GM23338 (cell line): ENCODE data around the gene COA1. TPM values are rescaled to one million over a fixed set of nuclear protein-coding genes. Genes with fewer than 3 reads are reported as not detected.

Source experiments
- ATAC-seq: fragments of 200-7000 bp; cut with Tn5 transposase; 3 replicates; pipeline ENCODE4 v1.9.1; 2020
- DNase-seq: peaks from one replicate; pipeline ENCODE4 v3.0.0-alpha.2; 2015; ENCODE audit warnings: low spot score
- H2AFZ ChIP-seq: fragments of 200-600 bp; sonication (generic); 2 replicates; pipeline ENCODE4 v1.8.0; 2016; ENCODE audit warnings: antibody characterized with exemption, mild to moderate bottlenecking, moderate library complexity
- H3F3A ChIP-seq: fragments of 200-600 bp; sonication (generic); replicated peaks from 2 replicates; pipeline ENCODE4 v1.8.0; 2017; ENCODE audit warnings: antibody characterized with exemption, mixed run types, low read depth
- H3K27ac ChIP-seq: fragments of 200-600 bp; sonication (generic); 2 replicates; pipeline ENCODE4 v1.6.1; 2016; ENCODE audit warnings: low read depth
- H3K27me3 ChIP-seq: fragments of 200-600 bp; sonication (generic); 2 replicates; pipeline ENCODE4 v1.8.0; 2016; ENCODE audit warnings: mild to moderate bottlenecking, mixed run types, moderate library complexity; ENCODE audit not compliant: insufficient read depth
- H3K36me3 ChIP-seq: fragments of 200-600 bp; sonication (generic); 2 replicates; pipeline ENCODE4 v1.8.0; 2016; ENCODE audit warnings: mild to moderate bottlenecking; ENCODE audit not compliant: insufficient read depth
- H3K4me1 ChIP-seq: fragments of 200-600 bp; sonication (generic); 2 replicates; pipeline ENCODE4 v1.8.0; 2016; ENCODE audit warnings: mild to moderate bottlenecking, moderate library complexity; ENCODE audit not compliant: insufficient read depth
- H3K4me2 ChIP-seq: fragments of 200-600 bp; sonication (generic); 2 replicates; pipeline ENCODE4 v1.7.1; 2017; ENCODE audit warnings: mixed run types
- H3K4me3 ChIP-seq: fragments of 200-600 bp; sonication (generic); 2 replicates; pipeline ENCODE4 v1.6.1; 2016; ENCODE audit warnings: mixed run types
- H3K79me2 ChIP-seq: fragments of 200-600 bp; sonication (generic); replicated peaks from 2 replicates; pipeline ENCODE4 v1.8.0; 2017; ENCODE audit warnings: mild to moderate bottlenecking; ENCODE audit not compliant: insufficient read depth
- H3K9me2 ChIP-seq: fragments of 200-600 bp; sonication (generic); 2 replicates; pipeline ENCODE4 v1.8.0; 2017; ENCODE audit not compliant: insufficient read depth
- H4K20me1 ChIP-seq: fragments of 200-600 bp; sonication (generic); replicated peaks from 2 replicates; pipeline ENCODE4 v1.8.0; 2017; ENCODE audit warnings: mild to moderate bottlenecking; ENCODE audit not compliant: insufficient read depth
- H3K27ac Mint-ChIP-seq: 2 replicates; pipeline ENCODE4 v1.8.0; 2020; ENCODE audit warnings: inconsistent platforms, mild to moderate bottlenecking, moderate library complexity, mixed read lengths
- H3K27me3 Mint-ChIP-seq: 3 replicates; pipeline ENCODE4 v1.8.0; 2022; ENCODE audit warnings: low read depth, mild to moderate bottlenecking, moderate library complexity, mixed read lengths, inconsistent platforms; ENCODE audit not compliant: insufficient read depth, poor library complexity
- H3K36me3 Mint-ChIP-seq: 3 replicates; pipeline ENCODE4 v1.8.0; 2021; ENCODE audit warnings: low read depth, mild to moderate bottlenecking, inconsistent platforms, moderate library complexity, mixed read lengths
- H3K4me1 Mint-ChIP-seq: 3 replicates; pipeline ENCODE4 v1.8.0; 2020; ENCODE audit warnings: mild to moderate bottlenecking, inconsistent platforms, mixed read lengths
- H3K4me3 Mint-ChIP-seq: 3 replicates; pipeline ENCODE4 v1.8.0; 2021; ENCODE audit warnings: moderate library complexity, mild to moderate bottlenecking, inconsistent platforms, mixed read lengths
- H3K9me3 Mint-ChIP-seq: 3 replicates; pipeline ENCODE4 v1.8.0; 2020; ENCODE audit warnings: moderate library complexity, mild to moderate bottlenecking, inconsistent platforms, mixed read lengths
- CREB1 ChIP-seq: fragments of 250-450 bp; sonication (Bioruptor Pico); IDR thresholded peaks from 2 replicates; pipeline ENCODE4 v1.5.0; 2020; ENCODE audit warnings: low read depth, mild to moderate bottlenecking, moderate library complexity
- ETS1 ChIP-seq: IDR thresholded peaks from 2 replicates; pipeline ENCODE4 v1.6.1; 2016; ENCODE audit warnings: antibody characterized with exemption
- EZH2 ChIP-seq: fragments of 200-600 bp; sonication (generic); IDR thresholded peaks from one replicate; pipeline ENCODE4 v1.8.0; 2017; ENCODE audit warnings: antibody characterized with exemption, mild to moderate bottlenecking, low read depth; ENCODE audit not compliant: unreplicated experiment
- EZH2phosphoT487 ChIP-seq: fragments of 200-600 bp; sonication (generic); IDR thresholded peaks from one replicate; pipeline ENCODE4 v1.8.1; 2018; ENCODE audit warnings: antibody characterized with exemption; ENCODE audit not compliant: unreplicated experiment
- JUNB ChIP-seq: IDR thresholded peaks from one replicate; pipeline ENCODE4 v1.6.1; 2016; ENCODE audit warnings: antibody characterized with exemption; ENCODE audit not compliant: unreplicated experiment
- NANOG ChIP-seq: IDR thresholded peaks from 2 replicates; pipeline ENCODE4 v1.6.1; 2016; ENCODE audit warnings: antibody characterized with exemption, borderline replicate concordance
- POLR2AphosphoS5 ChIP-seq: IDR thresholded peaks from 2 replicates; pipeline ENCODE4 v1.6.1; 2016; ENCODE audit warnings: antibody characterized with exemption, low read depth
- REST ChIP-seq: IDR thresholded peaks from one replicate; pipeline ENCODE4 v1.6.1; 2018; ENCODE audit warnings: antibody characterized with exemption; ENCODE audit not compliant: unreplicated experiment
- STAT1 ChIP-seq: IDR thresholded peaks from one replicate; pipeline ENCODE4 v1.6.1; 2016; ENCODE audit warnings: antibody characterized with exemption; ENCODE audit not compliant: unreplicated experiment
- ZNF114 ChIP-seq: fragments of 250-450 bp; sonication (Bioruptor Pico); IDR thresholded peaks from 2 replicates; pipeline ENCODE4 v1.5.0; 2020; ENCODE audit warnings: mild to moderate bottlenecking, moderate library complexity
- ZNF331 ChIP-seq: fragments of 250-450 bp; sonication (Bioruptor Pico); IDR thresholded peaks from 2 replicates; pipeline ENCODE4 v1.5.0; 2020; ENCODE audit warnings: low read depth, mild to moderate bottlenecking, moderate library complexity
- polyA plus RNA-seq: library from polyadenylated mRNA; unstranded; fragments of >200 nt; fragmentation: Nextera tagmentation; extraction: Ambion mirVana; gene quantifications from 2 replicates; pipeline ENCODE4 v1.2.1, GENCODE V29; 2016
- total RNA-seq: library from RNA; depleted of rRNA; stranded (reverse); fragments of >200 nt; shearing (Covaris generic); gene quantifications from 2 replicates; pipeline ENCODE4 v1.2.3, GENCODE V29; 2014
- TF ChIP-seq, protein P1 (sequence below): fragments of 250-450 bp; sonication (Bioruptor Pico); IDR thresholded peaks from 2 replicates; pipeline ENCODE4 v1.5.0; 2020; ENCODE audit warnings: mild to moderate bottlenecking, moderate library complexity
- TF ChIP-seq, protein P2 (sequence below), 2 experiments: fragments of 200-600 bp in 1 of 2; sonication (generic) in 1 of 2; conservative IDR thresholded peaks; 2 replicates each; pipeline versions ENCODE4 v1.5.1 to v1.6.1; 2016 to 2017; ENCODE audit warnings: antibody characterized with exemption in 2 of 2, low read depth in 2 of 2, mild to moderate bottlenecking in 2 of 2, moderate library complexity in 1 of 2

The COA1 gene
- total and polyA plus RNA-seq, 2 experiments from 2014 or later = 156 to 158 TPM

DNA sequence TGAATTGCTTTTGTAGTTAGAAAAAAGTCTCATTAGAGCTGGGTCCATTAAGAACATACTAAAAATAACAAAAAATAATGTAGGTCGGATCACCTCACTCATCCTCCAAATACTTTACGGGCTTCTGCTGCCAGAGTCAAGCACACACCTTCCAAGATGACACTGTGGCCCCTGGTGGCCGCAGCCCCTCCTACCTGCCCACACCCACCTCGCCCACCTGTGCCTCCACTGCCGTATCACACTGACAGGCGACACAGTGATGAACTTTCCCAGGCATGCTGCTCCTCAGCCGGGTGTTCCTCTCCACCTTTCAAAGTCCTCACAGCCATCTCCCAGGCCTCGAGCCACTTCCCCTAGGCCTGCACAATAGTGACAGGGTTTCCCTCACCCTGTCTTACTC, 85.5 kb downstream of the COA1 start:
- Histone ChIP-seq H3F3A (peaks cover 5% of the 10 kb centered on the region; the same call in 1 of the 2 replicates), H3K36me3 (peaks cover 13% of the 10 kb centered on the region), H3K79me2 (peaks cover 27% of the 10 kb centered on the region), H3K27me3 (no peaks in the 10 kb centered on the region), H3K4me2 (no peak overlapping the region), H3K9me2 (no peaks in the 10 kb centered on the region), H4K20me1 (no peaks in the 10 kb centered on the region), H3K4me1 (peaks cover 27% of the 10 kb centered on the region), H3K4me3 (no peak overlapping the region), H2AFZ (no peak overlapping the region), H3K27ac (no peak overlapping the region)
- DNase-seq = no peak
- H3K27me3 Mint-ChIP-seq = peaks cover 8% of the 10 kb centered on the region
- TF ChIP-seq, protein P1, sequence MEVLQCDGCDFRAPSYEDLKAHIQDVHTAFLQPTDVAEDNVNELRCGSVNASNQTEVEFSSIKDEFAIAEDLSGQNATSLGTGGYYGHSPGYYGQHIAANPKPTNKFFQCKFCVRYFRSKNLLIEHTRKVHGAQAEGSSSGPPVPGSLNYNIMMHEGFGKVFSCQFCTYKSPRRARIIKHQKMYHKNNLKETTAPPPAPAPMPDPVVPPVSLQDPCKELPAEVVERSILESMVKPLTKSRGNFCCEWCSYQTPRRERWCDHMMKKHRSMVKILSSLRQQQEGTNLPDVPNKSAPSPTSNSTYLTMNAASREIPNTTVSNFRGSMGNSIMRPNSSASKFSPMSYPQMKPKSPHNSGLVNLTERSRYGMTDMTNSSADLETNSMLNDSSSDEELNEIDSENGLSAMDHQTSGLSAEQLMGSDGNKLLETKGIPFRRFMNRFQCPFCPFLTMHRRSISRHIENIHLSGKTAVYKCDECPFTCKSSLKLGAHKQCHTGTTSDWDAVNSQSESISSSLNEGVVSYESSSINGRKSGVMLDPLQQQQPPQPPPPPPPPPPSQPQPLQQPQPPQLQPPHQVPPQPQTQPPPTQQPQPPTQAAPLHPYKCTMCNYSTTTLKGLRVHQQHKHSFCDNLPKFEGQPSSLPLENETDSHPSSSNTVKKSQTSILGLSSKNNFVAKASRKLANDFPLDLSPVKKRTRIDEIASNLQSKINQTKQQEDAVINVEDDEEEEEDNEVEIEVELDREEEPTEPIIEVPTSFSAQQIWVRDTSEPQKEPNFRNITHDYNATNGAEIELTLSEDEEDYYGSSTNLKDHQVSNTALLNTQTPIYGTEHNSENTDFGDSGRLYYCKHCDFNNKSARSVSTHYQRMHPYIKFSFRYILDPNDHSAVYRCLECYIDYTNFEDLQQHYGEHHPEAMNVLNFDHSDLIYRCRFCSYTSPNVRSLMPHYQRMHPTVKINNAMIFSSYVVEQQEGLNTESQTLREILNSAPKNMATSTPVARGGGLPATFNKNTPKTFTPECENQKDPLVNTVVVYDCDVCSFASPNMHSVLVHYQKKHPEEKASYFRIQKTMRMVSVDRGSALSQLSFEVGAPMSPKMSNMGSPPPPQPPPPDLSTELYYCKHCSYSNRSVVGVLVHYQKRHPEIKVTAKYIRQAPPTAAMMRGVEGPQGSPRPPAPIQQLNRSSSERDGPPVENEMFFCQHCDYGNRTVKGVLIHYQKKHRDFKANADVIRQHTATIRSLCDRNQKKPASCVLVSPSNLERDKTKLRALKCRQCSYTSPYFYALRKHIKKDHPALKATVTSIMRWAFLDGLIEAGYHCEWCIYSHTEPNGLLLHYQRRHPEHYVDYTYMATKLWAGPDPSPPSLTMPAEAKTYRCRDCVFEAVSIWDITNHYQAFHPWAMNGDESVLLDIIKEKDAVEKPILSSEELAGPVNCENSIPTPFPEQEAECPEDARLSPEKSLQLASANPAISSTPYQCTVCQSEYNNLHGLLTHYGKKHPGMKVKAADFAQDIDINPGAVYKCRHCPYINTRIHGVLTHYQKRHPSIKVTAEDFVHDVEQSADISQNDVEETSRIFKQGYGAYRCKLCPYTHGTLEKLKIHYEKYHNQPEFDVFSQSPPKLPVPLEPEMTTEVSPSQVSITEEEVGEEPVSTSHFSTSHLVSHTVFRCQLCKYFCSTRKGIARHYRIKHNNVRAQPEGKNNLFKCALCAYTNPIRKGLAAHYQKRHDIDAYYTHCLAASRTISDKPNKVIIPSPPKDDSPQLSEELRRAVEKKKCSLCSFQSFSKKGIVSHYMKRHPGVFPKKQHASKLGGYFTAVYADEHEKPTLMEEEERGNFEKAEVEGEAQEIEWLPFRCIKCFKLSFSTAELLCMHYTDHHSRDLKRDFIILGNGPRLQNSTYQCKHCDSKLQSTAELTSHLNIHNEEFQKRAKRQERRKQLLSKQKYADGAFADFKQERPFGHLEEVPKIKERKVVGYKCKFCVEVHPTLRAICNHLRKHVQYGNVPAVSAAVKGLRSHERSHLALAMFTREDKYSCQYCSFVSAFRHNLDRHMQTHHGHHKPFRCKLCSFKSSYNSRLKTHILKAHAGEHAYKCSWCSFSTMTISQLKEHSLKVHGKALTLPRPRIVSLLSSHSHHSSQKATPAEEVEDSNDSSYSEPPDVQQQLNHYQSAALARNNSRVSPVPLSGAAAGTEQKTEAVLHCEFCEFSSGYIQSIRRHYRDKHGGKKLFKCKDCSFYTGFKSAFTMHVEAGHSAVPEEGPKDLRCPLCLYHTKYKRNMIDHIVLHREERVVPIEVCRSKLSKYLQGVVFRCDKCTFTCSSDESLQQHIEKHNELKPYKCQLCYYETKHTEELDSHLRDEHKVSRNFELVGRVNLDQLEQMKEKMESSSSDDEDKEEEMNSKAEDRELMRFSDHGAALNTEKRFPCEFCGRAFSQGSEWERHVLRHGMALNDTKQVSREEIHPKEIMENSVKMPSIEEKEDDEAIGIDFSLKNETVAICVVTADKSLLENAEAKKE (CRISPR knock-in tag) = no peak
- no peak for TF ChIP-seq ETS1
- TF ChIP-seq, protein P2, sequence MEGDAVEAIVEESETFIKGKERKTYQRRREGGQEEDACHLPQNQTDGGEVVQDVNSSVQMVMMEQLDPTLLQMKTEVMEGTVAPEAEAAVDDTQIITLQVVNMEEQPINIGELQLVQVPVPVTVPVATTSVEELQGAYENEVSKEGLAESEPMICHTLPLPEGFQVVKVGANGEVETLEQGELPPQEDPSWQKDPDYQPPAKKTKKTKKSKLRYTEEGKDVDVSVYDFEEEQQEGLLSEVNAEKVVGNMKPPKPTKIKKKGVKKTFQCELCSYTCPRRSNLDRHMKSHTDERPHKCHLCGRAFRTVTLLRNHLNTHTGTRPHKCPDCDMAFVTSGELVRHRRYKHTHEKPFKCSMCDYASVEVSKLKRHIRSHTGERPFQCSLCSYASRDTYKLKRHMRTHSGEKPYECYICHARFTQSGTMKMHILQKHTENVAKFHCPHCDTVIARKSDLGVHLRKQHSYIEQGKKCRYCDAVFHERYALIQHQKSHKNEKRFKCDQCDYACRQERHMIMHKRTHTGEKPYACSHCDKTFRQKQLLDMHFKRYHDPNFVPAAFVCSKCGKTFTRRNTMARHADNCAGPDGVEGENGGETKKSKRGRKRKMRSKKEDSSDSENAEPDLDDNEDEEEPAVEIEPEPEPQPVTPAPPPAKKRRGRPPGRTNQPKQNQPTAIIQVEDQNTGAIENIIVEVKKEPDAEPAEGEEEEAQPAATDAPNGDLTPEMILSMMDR (conservative IDR thresholded peaks at IDR 0.05; ENCODE audit: low read depth in 2 of 2) = no peak
- TF ChIP-seq JUNB = no peak
- TF ChIP-seq EZH2phosphoT487 = no peak
- no peak for TF ChIP-seq STAT1
- TF ChIP-seq REST = no peak
- no peak for TF ChIP-seq EZH2
- TF ChIP-seq NANOG = no peak
- no peak for TF ChIP-seq CREB1 (CRISPR knock-in tag)
- no peak for TF ChIP-seq POLR2AphosphoS5
- no peak for TF ChIP-seq ZNF331 (CRISPR knock-in tag)
- no peak for TF ChIP-seq ZNF114 (CRISPR knock-in tag)
- H3K36me3 Mint-ChIP-seq = peaks cover 76% of the 10 kb centered on the region
- H3K4me3 Mint-ChIP-seq = no peak overlapping the region
- ATAC-seq = no peak
- H3K9me3 Mint-ChIP-seq = no peaks in the 10 kb centered on the region; the same call in 2 of the 3 replicates
- peaks cover 31% of the 10 kb centered on the region for H3K4me1 Mint-ChIP-seq
- H3K27ac Mint-ChIP-seq = no peak overlapping the region
